ENCODE data around the gene MAD1L1. TPM values are rescaled to one million over a fixed set of nuclear protein-coding genes. Genes with fewer than 3 reads are reported as not detected.

Gene MAD1L1
- total and polyA plus RNA-seq, 2 donors (not counting 3 experiments of a cell fraction or from before 2014, with no cell fraction given): 34.1 to 42.3 TPM

DNA sequence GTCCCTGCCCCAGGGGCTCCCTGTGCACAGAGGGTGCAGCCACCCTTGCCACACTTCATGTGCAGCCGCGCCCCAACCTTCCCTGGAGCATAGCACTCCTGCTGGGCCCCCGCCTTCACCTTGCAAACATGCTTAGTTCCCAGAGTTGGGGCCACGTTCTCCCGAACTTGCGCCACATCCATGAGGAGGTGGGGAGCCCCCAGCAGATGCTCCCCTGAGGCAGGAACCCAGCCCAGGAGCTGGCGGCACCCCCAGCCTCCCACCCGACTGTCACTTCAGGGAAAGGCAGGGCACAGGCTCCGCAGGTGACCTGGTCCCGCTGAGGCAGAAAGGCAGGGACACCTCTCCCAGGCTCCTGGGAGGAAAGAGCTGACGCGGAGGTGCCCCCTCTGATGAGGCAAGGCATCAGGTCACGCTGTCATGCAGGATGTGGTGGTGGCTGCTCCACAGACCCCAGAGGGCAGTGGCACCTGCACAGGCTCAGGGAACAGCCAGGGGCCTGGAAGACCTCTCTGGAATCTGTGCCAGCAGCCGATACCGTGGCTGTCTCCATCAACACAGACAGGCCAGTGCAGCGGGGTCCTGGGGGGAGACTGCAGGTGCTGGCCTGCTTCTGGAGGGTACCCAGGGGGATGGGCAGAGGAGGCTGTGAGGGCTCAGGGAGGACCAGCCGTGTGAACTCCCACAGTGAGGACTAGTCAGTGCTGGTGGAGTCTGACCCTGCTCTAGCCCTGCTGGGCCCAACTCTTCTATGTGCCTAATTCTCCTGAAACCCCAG, 221.3 kb downstream of the MAD1L1 start:
- Histone ChIP-seq H3K9ac (replicated peaks; ENCODE audit: extremely low read depth, insufficient read depth, low read length) (no peak overlapping the region), H3K27me3 (ENCODE audit: control insufficient read depth in 2 of 2, insufficient read depth in 2 of 2, low read length in 2 of 2) (no peaks in the 10 kb centered on the region), H3K4me2 (ENCODE audit: insufficient read depth, low read length) (no peak overlapping the region), H3K9me1 (replicated peaks; ENCODE audit: control insufficient read depth, extremely low read depth, insufficient read depth, low read length) (no peaks in the 10 kb centered on the region), H3K36me3 (ENCODE audit: control insufficient read depth in 2 of 2, extremely low read depth in 1 of 2, insufficient read depth in 2 of 2, low read length in 2 of 2) (peaks cover 0 to 2% of the 10 kb centered on the region in 2 experiments), H2AFZ (ENCODE audit: low read depth, low read length) (no peak overlapping the region), H3K9me3 (replicated peaks; ENCODE audit: control insufficient read depth, insufficient read depth, low read length) (no peaks in the 10 kb centered on the region), H3K79me2 (ENCODE audit: control insufficient read depth, insufficient read depth, low read length) (no peaks in the 10 kb centered on the region), H3K4me1 (ENCODE audit: control insufficient read depth, extremely low read depth, insufficient read depth, low read length) (no peaks in the 10 kb centered on the region), H4K20me1 (replicated peaks; ENCODE audit: control insufficient read depth, extremely low read depth, insufficient read depth, low read length) (no peaks in the 10 kb centered on the region), H3K4me3 (replicated peaks in 1 of 3; ENCODE audit: insufficient read depth in 1 of 3, low read depth in 1 of 3, low read length in 3 of 3) (no peak overlapping the region), H3K27ac (ENCODE audit: insufficient read depth, low read depth, low read length) (no peak overlapping the region)
- TF ChIP-seq EZH2 (IDR thresholded peaks at IDR 0.05; ENCODE audit: borderline replicate concordance, low read depth, low read length, severe bottlenecking) (no peak), MYC (IDR thresholded peaks at IDR 0.05; ENCODE audit: low read depth, low read length) (no peak), FOS (IDR thresholded peaks at IDR 0.05; ENCODE audit: borderline replicate concordance, insufficient read depth, low read length) (no peak), JUN (IDR thresholded peaks at IDR 0.05; ENCODE audit: borderline replicate concordance, insufficient read depth, insufficient read length, low read depth) (no peak), CTCF (IDR thresholded peaks at IDR 0.05; ENCODE audit: extremely low read depth in 1 of 2, insufficient read depth in 1 of 2, low read depth in 1 of 2, low read length in 2 of 2) (no peak), POLR2AphosphoS5 (IDR thresholded peaks at IDR 0.05; ENCODE audit: insufficient read depth, low read depth, low read length) (no peak), POLR2A (IDR thresholded peaks at IDR 0.05; ENCODE audit: low read depth, low read length) (no peak), GATA2 (IDR thresholded peaks at IDR 0.05; ENCODE audit: insufficient read depth, insufficient read length, low read depth, low read length) (no peak)
- TF ChIP-seq, protein P1, sequence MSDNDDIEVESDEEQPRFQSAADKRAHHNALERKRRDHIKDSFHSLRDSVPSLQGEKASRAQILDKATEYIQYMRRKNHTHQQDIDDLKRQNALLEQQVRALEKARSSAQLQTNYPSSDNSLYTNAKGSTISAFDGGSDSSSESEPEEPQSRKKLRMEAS (IDR thresholded peaks at IDR 0.05; ENCODE audit: insufficient read depth, insufficient read length): no peak
- ChIA-PET CTCF (no interaction called here), POLR2A (no interaction called here)
- dilution Hi-C loops (cut with MboI; ENCODE audit: extremely low pct_ligation_motif_present, low sequenced_read_pairs) (no loop called here), intact Hi-C loops (cut with micrococcal nuclease) (no loop called here)
- BruUV-seq (replicated peaks): no TSS peak
- DNase-seq (ENCODE audit: low read depth, low spot score) (no peak), FAIRE-seq (no peak)
